Fibroblast of mammary gland (primary cell): Measurements from ENCODE around the gene MAP2K6.

Source experiments
- DNase-seq: peaks from one replicate; pipeline ENCODE4 v3.0.0-alpha.2; 2010; ENCODE audit warnings: low read depth
- H3K4me3 ChIP-seq: 2 replicates; pipeline ENCODE4 v1.5.1; 2011; ENCODE audit warnings: low read depth, mild to moderate bottlenecking, low read length, moderate library complexity; ENCODE audit not compliant: control insufficient read depth
- TF ChIP-seq, protein P1 (sequence below): conservative IDR thresholded peaks from 2 replicates; pipeline ENCODE4 v1.5.1; 2011; ENCODE audit warnings: low read depth, low read length, inconsistent platforms; ENCODE audit not compliant: control insufficient read depth, insufficient read depth

Gene MAP2K6

DNA sequence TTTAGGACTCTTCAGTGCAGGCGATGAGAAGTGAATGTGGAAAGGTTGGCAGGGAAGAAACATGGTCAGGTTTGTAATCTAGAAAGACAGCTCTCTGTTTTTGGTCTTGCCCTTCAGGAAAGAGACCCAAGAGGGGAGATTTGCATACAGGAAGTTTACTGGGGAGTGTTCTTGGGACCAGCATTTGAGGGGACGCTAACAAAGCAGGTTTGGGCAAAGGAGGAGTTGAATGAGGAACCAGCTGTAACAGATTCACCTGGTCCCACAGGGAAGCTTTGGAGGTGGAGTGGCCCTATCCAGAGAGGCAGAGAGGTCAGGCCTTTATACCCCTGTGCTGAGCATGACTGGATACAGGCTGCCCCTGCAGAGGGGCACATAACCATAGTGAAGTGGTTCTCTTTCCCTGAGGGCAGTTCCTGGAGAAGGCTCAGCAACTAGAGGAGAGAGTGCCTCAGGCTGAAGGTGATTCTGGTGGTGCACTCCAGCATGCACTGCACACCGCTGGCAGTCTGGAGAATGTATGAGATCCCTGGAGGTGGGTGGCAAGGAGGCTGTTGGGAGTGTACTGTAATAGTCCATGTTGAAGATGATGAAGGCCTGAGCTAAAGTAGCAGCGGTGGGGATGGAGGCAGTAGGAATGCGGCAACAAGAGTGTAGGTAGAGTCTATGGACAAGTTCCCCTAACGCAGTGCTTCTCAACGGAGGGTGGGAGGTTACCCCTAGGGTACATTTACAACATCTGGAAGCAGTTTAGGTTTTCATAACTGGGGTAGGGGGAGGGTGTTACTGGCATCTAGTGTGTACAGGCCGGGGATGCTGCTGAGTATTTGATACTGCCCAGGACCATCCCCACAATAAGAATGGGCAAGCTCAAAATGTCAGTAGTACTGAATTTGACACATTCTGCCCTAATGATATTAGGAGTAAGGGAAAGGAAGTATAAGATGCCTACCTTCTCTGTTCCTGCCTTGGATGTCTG, 37.2 kb downstream of the MAP2K6 start:
- DNase-seq = no peak
- TF ChIP-seq, protein P1, sequence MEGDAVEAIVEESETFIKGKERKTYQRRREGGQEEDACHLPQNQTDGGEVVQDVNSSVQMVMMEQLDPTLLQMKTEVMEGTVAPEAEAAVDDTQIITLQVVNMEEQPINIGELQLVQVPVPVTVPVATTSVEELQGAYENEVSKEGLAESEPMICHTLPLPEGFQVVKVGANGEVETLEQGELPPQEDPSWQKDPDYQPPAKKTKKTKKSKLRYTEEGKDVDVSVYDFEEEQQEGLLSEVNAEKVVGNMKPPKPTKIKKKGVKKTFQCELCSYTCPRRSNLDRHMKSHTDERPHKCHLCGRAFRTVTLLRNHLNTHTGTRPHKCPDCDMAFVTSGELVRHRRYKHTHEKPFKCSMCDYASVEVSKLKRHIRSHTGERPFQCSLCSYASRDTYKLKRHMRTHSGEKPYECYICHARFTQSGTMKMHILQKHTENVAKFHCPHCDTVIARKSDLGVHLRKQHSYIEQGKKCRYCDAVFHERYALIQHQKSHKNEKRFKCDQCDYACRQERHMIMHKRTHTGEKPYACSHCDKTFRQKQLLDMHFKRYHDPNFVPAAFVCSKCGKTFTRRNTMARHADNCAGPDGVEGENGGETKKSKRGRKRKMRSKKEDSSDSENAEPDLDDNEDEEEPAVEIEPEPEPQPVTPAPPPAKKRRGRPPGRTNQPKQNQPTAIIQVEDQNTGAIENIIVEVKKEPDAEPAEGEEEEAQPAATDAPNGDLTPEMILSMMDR = no peak
- H3K4me3 ChIP-seq = no peak overlapping the region

DNA sequence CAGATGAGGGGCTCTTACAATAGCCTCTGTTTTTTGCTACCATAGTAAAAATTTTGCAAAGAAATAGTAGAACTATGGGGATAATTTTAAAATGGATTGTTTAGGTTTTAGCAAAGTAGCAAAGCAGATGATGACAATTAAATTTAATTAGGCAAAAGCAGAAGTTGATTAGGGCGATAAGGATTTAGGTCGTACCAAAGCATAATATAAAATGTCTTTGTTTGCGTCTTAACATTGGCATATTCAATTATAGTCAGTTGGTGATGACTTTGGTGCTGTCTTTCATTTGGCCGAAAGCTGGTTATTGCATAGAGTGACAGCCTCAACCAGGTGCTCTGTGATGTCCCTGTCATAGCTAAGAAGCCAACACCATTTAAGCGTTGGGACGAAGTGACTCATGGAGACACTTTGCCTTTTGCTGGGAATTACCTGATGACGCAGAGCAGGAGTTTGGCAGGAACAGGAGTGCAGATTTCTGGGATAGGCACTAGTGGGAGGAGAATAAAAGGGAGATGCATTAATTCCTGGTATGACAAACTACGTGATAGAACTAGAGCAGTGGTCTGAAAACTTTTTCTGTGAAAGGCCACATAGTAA, 38.3 kb downstream of the MAP2K6 start:
- DNase-seq = no peak
- TF ChIP-seq, protein P1 = no peak

DNA sequence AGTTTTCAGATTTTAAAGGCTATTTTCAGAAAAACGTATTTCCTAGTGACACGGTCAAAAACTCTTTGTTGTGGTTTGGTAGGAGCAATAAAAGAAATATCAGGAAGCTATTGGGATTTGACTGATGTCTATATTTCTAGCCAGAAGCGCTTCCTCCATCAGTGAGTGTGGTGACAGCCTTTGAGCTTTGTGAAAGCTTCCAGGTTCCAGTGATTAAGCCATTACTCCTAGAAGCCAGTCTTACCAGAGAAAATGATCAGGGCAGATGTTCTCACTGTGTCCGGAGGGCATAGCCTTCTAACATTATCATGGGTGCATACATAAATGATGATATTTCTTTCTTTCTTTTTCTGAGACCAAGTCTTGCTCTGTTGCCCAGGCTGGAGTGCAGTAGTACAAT, 39.6 kb downstream of the MAP2K6 start:
- no peak for DNase-seq
- TF ChIP-seq, protein P1 = no peak

More for the DNA sequence above, 38.3 kb downstream of the MAP2K6 start:
- no peak overlapping the region for H3K4me3 ChIP-seq

DNA sequence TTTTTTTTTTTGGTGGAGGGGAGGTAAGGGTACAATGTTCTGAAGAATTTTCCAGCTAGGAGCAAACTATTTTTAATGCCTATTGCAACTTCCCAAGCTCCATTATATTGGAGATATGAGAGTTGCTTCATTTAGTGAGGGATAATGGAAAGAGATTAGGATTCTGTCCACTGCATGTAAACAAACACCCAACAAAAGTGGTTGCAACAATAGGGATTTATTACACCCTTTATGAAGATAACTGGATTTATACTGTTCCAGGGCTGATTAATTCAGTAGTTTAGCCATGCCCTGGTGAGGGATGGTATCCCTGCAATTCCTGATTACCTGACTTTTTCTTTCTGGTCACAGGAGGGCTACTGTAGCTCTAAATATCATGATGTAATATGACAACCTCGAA, 40.5 kb downstream of the MAP2K6 start:
- TF ChIP-seq, protein P1 = no peak
- no peak for DNase-seq
- H3K4me3 ChIP-seq = no peak overlapping the region

More for the DNA sequence above, 39.6 kb downstream of the MAP2K6 start:
- H3K4me3 ChIP-seq = no peak overlapping the region

DNA sequence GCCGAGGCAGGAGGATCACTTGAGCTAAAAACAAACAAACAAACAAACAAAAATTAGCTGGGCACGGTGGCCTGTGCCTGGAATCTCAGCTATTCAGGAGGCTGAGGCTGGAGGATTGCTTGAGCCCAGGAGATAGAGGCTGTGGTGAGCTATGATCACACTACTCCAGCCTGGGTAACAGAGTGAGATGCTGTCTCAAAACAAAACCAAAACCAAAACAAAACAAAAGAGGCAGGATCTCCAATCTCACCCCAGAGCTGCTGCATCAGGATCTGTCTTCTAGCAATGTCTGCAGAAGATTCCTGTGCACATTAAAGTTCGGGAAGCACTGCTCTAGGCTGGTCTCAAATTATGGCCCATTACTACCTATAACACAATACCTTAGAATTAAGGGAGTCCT, 43.1 kb downstream of the MAP2K6 start:
- no peak for DNase-seq
- TF ChIP-seq, protein P1 = no peak
- no peak overlapping the region for H3K4me3 ChIP-seq

DNA sequence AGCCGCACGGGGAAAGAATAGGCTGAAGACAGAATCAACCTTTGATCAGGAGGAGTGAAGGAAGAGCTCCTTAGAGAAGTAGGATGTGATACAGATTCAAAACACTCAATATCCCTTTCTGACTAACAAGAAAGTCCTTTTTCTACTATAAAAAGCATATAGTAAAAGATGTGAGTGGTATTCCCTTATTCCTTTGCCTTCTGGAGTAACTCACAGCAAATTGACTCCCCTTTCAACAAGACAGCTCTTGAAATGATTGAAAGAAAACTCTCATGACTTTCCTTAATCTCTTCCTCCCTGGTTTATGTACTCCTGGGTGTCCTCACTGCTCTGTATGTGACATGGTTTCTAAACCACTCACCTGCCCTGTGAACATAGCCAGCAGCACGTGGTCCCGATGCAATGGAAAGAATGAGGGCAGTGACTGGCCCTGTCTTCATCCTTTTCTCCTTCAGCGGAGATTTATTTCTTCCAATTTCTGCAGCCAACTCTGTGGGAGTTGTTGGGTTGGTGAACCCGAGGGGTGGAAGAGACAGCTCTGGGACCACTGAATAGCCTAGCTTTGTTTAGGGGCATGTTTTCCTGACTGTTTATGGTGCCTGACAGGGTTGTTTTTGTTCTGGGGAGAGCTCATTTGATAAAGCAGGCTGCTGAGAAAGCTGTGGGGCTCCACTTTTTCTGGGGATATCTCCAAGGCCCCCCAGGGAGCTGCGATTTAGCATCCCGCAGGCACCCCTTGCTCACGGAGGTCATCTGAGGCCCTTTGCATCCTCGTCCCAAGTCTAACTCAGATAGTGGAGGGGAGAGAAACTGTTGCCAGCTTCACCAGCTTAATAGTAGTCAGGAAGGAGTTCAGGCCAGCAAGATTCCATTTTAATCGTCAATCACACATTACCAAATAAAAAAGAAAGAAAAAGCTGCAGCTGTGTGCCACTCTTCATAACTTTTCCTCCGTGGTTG, 46.7 kb downstream of the MAP2K6 start:
- TF ChIP-seq, protein P1 = no peak
- no peak for DNase-seq
- H3K4me3 ChIP-seq = no peak overlapping the region
